ENCODE results near the gene ABCA5.

DNA sequence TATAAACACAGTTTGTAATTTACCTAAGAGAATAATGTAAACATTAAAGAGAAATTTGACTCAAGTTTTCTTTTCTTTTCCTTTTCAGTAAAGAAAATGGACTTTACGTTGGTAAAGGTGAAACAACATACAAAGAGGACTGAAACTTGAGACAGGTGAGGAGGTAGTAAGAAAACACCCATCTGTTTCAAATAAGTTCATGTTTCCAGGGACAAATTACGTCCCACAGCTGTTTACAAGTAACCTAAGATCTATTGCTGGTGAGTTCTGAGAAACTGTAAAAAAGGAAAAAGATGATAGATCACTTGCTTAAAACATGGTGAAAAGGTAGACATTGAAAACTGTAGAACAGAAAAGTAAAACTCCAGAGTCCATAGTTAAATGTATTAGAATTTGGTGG, 4.8 kb upstream of the ABCA5 start:
- TF ChIP-seq, protein P1, sequence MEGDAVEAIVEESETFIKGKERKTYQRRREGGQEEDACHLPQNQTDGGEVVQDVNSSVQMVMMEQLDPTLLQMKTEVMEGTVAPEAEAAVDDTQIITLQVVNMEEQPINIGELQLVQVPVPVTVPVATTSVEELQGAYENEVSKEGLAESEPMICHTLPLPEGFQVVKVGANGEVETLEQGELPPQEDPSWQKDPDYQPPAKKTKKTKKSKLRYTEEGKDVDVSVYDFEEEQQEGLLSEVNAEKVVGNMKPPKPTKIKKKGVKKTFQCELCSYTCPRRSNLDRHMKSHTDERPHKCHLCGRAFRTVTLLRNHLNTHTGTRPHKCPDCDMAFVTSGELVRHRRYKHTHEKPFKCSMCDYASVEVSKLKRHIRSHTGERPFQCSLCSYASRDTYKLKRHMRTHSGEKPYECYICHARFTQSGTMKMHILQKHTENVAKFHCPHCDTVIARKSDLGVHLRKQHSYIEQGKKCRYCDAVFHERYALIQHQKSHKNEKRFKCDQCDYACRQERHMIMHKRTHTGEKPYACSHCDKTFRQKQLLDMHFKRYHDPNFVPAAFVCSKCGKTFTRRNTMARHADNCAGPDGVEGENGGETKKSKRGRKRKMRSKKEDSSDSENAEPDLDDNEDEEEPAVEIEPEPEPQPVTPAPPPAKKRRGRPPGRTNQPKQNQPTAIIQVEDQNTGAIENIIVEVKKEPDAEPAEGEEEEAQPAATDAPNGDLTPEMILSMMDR (IDR thresholded peaks at IDR 0.05; ENCODE audit: borderline replicate concordance, extremely low read depth, low read length, poor library complexity, severe bottlenecking) = no peak
- no peak for TF ChIP-seq EZH2 (IDR thresholded peaks at IDR 0.05; ENCODE audit: borderline replicate concordance, low read depth, low read length, severe bottlenecking)
